Transverse colon (tissue), 4 donors: ENCODE data around the gene ADAM22. TPM values are rescaled to one million over a fixed set of nuclear protein-coding genes. Genes with fewer than 3 reads are reported as not detected.

ENCODE experiments used
- DNase-seq: peaks from one replicate; pipeline ENCODE4 v3.0.0-alpha.2; 2019
- H3K27ac ChIP-seq, 4 donors: fragments of 200-600 bp; sonication (generic); 2 replicates each; pipeline ENCODE4 v1.5.1; 2016 to 2018; ENCODE audit warnings: inconsistent platforms in 4 of 4
- H3K27me3 ChIP-seq: fragments of 200-600 bp; sonication (generic); 2 replicates; pipeline ENCODE4 v1.5.1; 2017; ENCODE audit warnings: inconsistent platforms
- H3K36me3 ChIP-seq, 4 donors: fragments of 200-600 bp; sonication (generic); 2 replicates each; pipeline ENCODE4 v1.5.1; 2017 to 2019; ENCODE audit warnings: inconsistent platforms in 4 of 4
- H3K4me1 ChIP-seq, 4 donors: fragments of 200-600 bp; sonication (generic); 2 replicates each; pipeline ENCODE4 v1.5.1; 2017 to 2020; ENCODE audit warnings: inconsistent platforms in 4 of 4
- H3K4me3 ChIP-seq, 4 donors: fragments of 200-600 bp; sonication (generic); 1 replicate in 1 of 4; 2 replicates in 3 of 4; pipeline versions ENCODE4 v1.5.1 to v1.6.1; 2017 to 2019; ENCODE audit warnings: inconsistent platforms in 4 of 4
- H3K9me3 ChIP-seq, 2 donors: fragments of 200-600 bp; sonication (generic); 2 replicates each; pipeline ENCODE4 v1.5.1; 2017 to 2019; ENCODE audit warnings: inconsistent platforms in 2 of 2
- EP300 ChIP-seq: sonication (generic); formaldehyde crosslinking; IDR thresholded peaks from one replicate; pipeline ENCODE4 v1.6.1; 2017; ENCODE audit warnings: antibody characterized with exemption, low read depth
- POLR2A ChIP-seq: fragments of 450-650 bp; IDR thresholded peaks from one replicate; pipeline ENCODE4 v1.6.1; 2016; ENCODE audit warnings: antibody characterized with exemption, mild to moderate bottlenecking, moderate library complexity
- POLR2AphosphoS5 ChIP-seq, 3 donors: sonication (generic); formaldehyde crosslinking; IDR thresholded peaks; one replicate each; pipeline ENCODE4 v1.6.1; 2016; ENCODE audit warnings: antibody characterized with exemption in 3 of 3
- WGBS, 2 donors: methylation state at CpG; one replicate each; pipeline ENCODE4 v1.1.5; 2018; ENCODE audit warnings: low coverage in 1 of 2; 5-methylcytosine and 5-hydroxymethylcytosine counted together
- in situ Hi-C, 4 donors: fragments of 200-750 bp; cut with MboI; loops; one replicate each; pipeline versions ENCODE4 v1.15.0 to v1.15.1; 2017; ENCODE audit warnings: low sequenced_read_pairs in 3 of 4, low pct_ligation_motif_present in 1 of 4, low pct_unique_long_range_greater_than_20kb in 1 of 4
- intact Hi-C: fragments of 100-400 bp; cut with DNase I; formaldehyde crosslinking; loops from one replicate; pipeline ENCODE4 v1.15.1; 2023; ENCODE audit warnings: low total_unique reads
- total RNA-seq, 4 donors: library from RNA; depleted of rRNA; stranded (reverse); fragments of >200 nt; gene quantifications; one replicate each; pipeline ENCODE4 v1.1.0, GENCODE V29; 2016
- TF ChIP-seq, protein P1 (sequence below), 5 experiments: fragments of 200-600 bp in 3 of 5; fragments of 450-650 bp in 2 of 5; sonication (generic) in 3 of 5; IDR thresholded peaks; 1 replicate in 2 of 5; 2 replicates in 3 of 5; pipeline ENCODE4 v1.5.1; 2016 to 2017; ENCODE audit warnings: antibody characterized with exemption in 5 of 5, inconsistent platforms in 3 of 5, mild to moderate bottlenecking in 2 of 5, moderate library complexity in 1 of 5

ADAM22 gene
- total RNA-seq, 4 donors from 2014 or later, result 3.8 to 17.3 (median 6.0) TPM

GRCh38 chr7:88062238-88062637, 128.2 kb downstream of the ADAM22 start:
- no peak overlapping the region for H3K4me3 ChIP-seq
- no peaks in the 10 kb centered on the region for H3K4me1 ChIP-seq
- TF ChIP-seq, protein P1, sequence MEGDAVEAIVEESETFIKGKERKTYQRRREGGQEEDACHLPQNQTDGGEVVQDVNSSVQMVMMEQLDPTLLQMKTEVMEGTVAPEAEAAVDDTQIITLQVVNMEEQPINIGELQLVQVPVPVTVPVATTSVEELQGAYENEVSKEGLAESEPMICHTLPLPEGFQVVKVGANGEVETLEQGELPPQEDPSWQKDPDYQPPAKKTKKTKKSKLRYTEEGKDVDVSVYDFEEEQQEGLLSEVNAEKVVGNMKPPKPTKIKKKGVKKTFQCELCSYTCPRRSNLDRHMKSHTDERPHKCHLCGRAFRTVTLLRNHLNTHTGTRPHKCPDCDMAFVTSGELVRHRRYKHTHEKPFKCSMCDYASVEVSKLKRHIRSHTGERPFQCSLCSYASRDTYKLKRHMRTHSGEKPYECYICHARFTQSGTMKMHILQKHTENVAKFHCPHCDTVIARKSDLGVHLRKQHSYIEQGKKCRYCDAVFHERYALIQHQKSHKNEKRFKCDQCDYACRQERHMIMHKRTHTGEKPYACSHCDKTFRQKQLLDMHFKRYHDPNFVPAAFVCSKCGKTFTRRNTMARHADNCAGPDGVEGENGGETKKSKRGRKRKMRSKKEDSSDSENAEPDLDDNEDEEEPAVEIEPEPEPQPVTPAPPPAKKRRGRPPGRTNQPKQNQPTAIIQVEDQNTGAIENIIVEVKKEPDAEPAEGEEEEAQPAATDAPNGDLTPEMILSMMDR (IDR thresholded peaks at IDR 0.05), result no peak
- no peak for TF ChIP-seq POLR2A
- no peak for TF ChIP-seq EP300
- no peak for TF ChIP-seq POLR2AphosphoS5 (IDR thresholded peaks at IDR 0.05)
- no peaks in the 10 kb centered on the region for H3K9me3 ChIP-seq
- intact Hi-C loops, result no loop called here
- in situ Hi-C loops, result no loop called here
- H3K27ac ChIP-seq, result no peak overlapping the region
- no peaks in the 10 kb centered on the region for H3K27me3 ChIP-seq
- DNase-seq, result no peak
- H3K36me3 ChIP-seq, result no peaks in the 10 kb centered on the region

DNA sequence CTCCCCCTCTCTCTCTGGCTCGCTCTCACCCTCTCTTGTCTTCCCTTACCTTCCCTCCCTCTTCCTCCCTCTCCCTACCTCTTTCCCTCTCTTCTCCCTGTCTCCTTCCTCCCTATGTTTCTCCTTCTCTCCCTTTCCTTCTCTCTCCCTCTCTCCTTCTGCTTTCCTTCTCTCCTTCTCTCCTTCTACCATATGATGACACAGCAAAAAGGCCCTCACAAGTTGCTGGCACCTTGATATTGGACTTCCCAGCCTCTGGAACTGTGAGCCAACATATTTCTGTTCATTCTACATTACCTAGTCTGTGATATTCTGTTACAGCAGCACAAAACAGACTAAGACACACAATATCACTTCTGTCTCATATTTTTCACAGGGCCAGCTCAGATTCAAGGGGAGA, 135.0 kb downstream of the ADAM22 start:
- H3K27ac ChIP-seq, result no peak overlapping the region
- H3K36me3 ChIP-seq, result no peaks in the 10 kb centered on the region
- in situ Hi-C loops, result no loop called here
- WGBS, 2 donors, result 88 to 100% methylated on average over 1 of the region's 1 CpG
- H3K27me3 ChIP-seq, result no peaks in the 10 kb centered on the region
- no peaks in the 10 kb centered on the region for H3K4me1 ChIP-seq
- no peak for DNase-seq
- no peak overlapping the region for H3K4me3 ChIP-seq
- TF ChIP-seq POLR2A (no peak), EP300 (no peak), POLR2AphosphoS5 (IDR thresholded peaks at IDR 0.05) (no peak)
- TF ChIP-seq, protein P1 (IDR thresholded peaks at IDR 0.05), result no peak
- H3K9me3 ChIP-seq, result no peaks in the 10 kb centered on the region
- intact Hi-C loops, result no loop called here

GRCh38 chr7:88071994-88072714, 138.1 kb downstream of the ADAM22 start:
- in situ Hi-C loops, result no loop called here
- no peak overlapping the region for H3K4me3 ChIP-seq
- H3K9me3 ChIP-seq, result no peaks in the 10 kb centered on the region
- no peaks in the 10 kb centered on the region for H3K27me3 ChIP-seq
- TF ChIP-seq POLR2AphosphoS5 (IDR thresholded peaks at IDR 0.05), result no peak
- TF ChIP-seq POLR2A, result no peak
- TF ChIP-seq EP300, result no peak
- TF ChIP-seq, protein P1 (IDR thresholded peaks at IDR 0.05), result no peak
- intact Hi-C loops, result no loop called here
- H3K4me1 ChIP-seq, result no peaks in the 10 kb centered on the region
- no peaks in the 10 kb centered on the region for H3K36me3 ChIP-seq
- no peak for DNase-seq
- no peak overlapping the region for H3K27ac ChIP-seq
- 53 to 59% methylated on average over 3 of the region's 3 CpGs for WGBS, 2 donors

DNA sequence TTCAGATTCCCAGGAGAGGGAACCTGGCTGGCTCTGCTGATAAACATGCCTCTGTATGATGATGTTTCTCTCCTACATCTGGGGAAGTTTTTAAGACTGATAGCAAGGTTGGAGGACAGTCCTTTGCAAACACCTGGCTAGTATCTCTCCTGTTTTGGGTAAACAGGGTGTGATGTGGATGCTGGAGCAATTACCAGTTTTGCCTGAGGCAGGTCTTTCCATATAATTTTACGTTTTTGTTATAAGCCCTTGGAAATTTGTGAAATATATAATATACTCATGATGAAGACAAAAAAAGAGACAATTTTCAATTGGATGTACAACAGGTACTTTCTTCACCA, 138.6 kb downstream of the ADAM22 start:
- no peak for DNase-seq

More for the DNA sequence above, 138.6 kb downstream of the ADAM22 start:
- Histone ChIP-seq H3K36me3 (no peaks in the 10 kb centered on the region), H3K27ac (no peak overlapping the region), H3K4me3 (no peak overlapping the region), H3K9me3 (no peaks in the 10 kb centered on the region), H3K27me3 (no peaks in the 10 kb centered on the region), H3K4me1 (no peaks in the 10 kb centered on the region)
- WGBS, 2 donors, result 50 to 65% methylated on average over 1 of the region's 1 CpG
- TF ChIP-seq, protein P1 (IDR thresholded peaks at IDR 0.05), result no peak
- TF ChIP-seq EP300 (no peak), POLR2AphosphoS5 (IDR thresholded peaks at IDR 0.05) (no peak), POLR2A (no peak)
- intact Hi-C loops (no loop called here), in situ Hi-C loops (no loop called here)
